Stimulated activated CD4-positive, alpha-beta T cell treated with anti-CD3 and anti-CD28 coated beads, Interleukin-15, amount 100 ng/mL, for 1 hour (primary cell): ENCODE data around the gene MRPS27.

ENCODE experiments used
- DNase-seq, 2 donors: peaks; one replicate each; pipeline ENCODE4 v3.0.0-alpha.2; 2020; ENCODE audit warnings: low read depth in 1 of 2, low spot score in 1 of 2

Gene MRPS27

DNA sequence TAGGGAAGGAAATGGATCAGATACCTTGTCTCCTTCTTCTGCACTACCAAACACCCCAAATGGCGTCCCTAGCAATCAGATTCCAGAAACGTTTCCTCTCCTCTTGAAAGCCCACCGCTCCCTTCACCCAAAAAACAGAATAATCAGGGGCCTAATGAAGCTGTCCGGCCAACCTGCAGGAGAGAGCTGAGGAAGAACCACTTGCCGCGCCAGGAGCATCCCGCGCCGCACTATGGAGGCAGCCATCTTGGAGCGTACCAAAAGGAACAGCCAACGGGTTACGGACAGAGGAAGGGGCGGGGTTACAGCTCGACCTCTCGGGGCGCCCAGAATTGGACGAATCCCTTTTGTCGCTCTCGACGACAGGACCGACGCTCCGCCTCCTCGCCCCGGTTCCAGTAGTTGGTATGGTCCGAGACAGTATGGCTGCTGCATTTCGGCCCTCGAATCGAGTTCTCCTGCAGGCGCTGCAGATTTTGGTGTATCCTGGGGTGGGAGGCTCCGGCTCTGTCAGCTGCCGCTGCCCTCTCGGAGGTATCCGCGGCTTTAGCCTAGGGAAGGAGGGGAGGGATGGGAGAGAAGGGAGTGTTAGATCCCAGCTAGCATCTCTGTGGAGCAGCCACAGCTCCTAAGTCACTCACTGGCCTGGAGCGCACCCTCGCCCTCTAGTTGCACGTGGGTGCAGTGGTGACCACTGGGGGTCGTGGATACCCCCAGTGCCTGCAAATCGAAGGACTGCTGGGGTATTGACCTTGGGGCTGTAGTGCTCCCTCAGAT lies at the start of gene MRPS27, which contains the start of gene PTCD2:
TSS of gene MRPS27 (minus strand) at position 265 of the 777 bp plus-strand sequence. CDS start at position 246, 19 bp downstream.
TSS of gene PTCD2 (plus strand) at position 398 of the 777 bp plus-strand sequence. CDS start at position 408, 10 bp downstream.
- peak; percentile 82 to 85 for DNase-seq

DNA sequence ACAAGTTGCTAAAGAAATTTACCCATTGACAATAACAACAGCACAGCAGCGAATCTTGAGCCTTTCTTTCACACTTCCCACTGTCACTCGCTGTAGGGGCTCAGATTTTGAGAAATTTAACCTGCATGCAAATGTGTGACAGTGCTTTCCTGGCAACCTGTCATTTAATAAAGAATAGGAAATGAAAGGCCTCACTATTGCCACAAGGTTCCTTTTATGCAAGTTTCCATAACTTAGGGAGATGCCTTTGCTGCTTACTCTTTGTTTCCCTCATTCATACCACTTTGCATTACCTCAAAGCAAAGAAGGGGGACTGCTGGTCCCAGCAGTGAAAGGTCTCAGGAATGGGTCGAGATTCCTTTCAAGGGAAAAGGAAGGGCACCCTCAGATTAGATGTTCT lies 49.7 kb upstream of the MRPS27 start:
- no peak for DNase-seq

DNA sequence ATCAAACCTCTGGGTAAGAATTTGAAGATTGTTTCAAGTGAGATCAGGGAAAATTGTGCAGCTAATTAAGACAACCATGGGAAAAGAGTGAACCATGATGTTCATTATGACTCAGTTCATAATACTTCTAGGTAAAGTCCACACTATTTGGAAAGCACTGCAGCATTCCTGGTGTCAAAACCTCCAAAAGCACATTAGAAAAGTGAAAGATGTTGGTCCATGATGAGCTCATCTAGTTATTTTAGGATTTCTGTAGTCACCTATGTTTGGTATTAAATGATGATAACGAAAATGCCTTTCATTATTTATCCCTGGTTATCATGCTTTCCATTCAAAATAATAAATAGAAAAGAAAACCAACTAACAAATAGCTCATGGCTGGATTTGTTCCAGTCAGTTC lies 49.3 kb upstream of the MRPS27 start:
- no peak for DNase-seq

DNA sequence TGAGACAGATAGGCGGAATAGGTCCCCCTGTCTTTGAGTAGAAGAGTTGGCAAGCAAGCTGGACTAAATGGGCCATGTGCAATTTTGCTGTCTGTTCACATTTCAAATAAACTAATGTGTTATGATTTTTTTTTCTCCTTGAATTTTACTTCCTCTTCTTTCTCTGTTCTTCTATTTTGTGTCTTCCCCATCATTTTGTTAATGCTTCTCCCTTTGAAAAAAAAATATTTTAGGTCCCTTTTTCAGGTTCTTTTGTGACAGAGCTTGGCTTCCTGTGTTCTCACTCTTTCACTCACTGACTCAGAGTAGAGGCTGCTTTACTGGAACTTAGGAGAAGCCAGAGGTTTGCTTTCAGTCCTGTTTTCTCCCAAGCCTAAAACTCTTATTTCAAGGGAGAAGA lies 48.2 kb upstream of the MRPS27 start:
- DNase-seq = no peak

DNA sequence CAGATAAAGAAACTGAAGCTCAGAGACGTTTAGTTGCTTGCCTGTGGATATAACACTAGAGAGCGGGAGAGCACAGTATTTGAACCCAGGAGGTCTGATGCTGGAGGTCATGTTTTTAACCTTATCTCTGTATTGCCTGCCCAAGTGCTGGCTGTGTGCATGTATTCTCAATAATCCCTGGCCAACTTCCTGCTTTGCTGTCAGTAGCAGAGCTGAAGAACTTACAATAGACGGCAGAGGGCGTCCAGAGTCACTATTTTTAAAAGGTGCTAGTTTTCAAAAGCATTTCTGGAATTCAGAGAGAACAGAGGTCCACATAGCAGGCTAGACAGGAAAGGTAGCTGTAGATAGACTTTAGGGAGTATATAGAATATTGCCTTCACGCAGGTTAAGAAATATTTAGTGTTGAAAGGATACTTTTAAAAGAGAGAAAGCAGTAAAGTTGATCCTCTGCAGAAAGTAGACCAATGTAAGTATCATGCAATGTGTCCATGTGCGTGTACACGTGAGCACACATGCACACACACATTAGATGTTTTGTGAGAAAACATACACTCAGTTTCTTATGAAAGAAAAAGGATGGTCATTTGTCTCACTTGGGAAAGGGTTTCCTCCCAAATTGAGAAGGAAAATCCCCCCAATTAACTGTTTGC lies 46.4 kb upstream of the MRPS27 start:
- no peak for DNase-seq

DNA sequence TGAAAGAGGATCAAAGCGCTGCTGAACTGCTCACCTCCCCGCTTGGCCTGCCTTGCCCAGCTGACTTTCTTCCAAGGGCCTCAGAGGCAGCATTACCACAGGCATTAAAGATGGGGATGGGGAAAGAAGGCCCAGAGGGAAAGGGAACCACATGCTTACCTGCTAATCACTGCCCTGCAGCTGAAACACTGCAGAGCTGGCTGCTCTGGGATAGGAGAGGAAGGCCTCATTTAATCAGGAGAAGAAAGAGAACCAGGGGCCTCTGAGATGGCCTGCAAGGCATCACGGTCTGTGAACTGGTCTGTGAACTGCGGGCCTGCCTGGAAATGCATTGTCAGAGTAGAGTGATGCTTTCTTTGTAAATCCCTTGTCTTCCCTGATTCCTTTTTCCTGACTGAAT lies 44.9 kb upstream of the MRPS27 start:
- DNase-seq = no peak

DNA sequence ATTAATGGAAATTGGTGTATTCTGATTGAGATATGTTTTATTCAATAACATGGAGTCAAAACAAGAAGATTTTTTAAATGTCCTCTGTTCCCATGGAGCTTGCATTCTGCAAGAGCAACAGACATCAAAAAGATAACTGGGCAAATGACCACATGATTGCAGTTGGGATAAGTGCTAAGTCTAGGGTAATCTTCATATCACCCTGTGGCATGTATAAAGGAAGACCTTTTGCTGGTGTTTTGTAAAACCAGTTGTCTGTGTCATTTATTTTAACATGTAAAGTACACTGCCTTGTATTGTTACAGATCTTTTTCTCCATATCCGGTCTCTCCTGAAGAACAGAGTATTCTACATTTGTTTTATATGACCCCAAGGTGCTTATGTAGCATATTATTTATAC lies 44.1 kb upstream of the MRPS27 start:
- no peak for DNase-seq

DNA sequence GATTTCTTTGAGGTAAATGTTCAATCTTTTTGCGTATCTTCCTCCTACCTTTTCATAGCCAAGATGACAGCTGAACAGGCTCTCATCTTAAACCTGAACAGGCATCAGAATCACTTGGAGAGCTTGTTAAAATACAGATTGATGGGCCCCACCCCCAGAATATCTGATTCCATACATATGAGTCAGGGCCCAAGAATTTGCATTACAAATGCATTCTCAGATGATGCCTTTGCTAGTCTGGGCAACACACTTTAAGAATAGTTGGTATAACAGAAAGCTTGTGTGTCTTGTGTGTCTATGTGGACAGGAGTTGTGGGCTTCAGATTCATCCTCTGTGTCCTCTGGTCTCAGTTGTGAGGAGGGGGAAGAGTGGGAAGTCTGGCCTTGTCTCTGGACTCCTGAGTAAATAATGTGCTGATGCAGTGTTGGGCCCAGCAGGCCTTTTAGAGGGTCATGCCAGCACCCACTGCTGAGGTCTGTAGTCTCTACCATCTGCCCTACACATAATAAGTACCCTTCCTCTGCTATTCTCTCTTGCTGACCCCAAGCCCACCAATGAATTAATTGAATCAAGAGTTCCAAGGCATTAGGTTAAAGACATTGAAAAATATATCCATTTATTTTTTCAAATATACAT lies 43.2 kb upstream of the MRPS27 start:
- DNase-seq = no peak

DNA sequence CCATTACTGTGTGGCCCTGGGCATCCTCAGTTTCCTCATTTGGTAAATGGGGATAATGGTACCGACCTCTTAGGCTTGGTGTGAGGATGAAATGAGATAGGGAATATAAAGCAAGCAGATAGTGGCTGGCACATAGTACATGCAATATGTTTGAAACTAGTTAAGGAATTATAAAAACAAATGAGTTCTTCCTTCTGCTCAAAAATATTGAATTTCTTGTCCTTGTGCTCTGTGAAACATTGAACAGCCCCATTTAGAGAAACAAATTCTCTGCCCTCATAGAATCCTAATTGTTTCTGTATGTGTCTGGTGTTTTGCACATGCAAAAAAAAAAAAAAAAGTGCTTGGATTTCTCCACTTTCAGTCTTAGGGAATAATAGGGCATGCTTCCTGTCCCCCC lies 39.8 kb upstream of the MRPS27 start:
- DNase-seq = no peak

DNA sequence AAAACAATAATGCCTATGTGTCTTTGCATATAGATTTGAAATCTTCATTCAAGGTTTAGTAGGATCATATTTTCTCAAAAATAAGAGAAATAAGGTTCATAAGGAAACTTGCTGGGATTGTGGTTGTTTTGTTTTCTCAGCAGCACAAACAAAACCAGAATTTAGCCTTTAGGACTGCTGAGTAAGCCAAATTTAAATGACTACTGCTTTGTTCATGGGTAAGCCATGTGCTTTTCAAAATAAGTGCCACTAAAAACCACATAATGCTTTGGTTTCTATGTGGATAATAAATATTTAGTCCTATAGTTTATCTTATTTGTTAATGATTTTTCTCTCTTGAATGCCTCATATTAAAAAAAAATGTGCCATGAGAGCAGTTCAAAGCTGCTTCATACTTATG lies 38.9 kb upstream of the MRPS27 start:
- DNase-seq = no peak

DNA sequence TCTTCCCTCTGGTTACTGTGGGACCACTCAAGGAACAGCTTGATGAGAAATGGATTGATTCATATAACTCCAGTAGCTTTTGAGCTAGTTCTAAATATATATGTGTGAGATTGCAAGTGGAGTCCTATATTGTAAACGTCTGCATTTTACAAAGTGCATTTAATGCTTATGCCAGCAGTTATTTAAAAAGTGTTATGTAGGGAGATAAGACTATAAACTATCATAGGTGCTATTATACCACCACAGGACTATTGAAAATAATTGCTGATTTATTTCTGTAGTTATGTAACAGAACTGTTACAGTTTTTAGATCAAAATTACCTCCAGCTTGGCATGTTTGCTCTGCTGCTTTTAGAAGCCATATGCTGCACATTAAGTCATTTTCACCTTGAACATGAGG lies 36.3 kb upstream of the MRPS27 start:
- no peak for DNase-seq

DNA sequence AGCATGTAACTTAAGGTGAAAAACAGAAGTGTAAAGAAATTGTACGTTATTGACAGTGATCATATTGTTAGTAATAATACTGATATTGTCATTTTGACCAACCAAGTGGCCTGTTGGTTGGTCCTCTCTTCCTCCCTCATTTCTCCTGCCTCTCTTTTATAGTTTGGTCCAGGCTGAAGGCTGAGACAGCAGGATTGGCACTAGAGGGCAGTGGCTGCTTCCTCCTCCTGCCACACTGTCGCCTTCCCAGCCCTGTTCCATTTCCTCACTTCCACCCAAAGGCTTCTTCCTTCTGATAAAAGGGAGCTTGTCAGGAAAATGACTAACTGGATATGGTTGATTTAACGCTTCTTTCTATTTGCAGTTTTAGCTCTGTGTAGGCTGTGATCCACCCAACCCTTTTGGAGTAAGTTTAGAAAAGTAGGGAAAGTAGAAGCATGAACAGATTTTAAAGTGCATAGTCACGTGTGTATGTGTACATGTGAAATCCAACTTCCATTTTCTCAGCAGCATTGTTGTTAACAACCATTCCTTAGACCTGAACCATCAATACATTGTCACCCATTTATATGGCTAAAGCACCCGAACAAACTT lies 35.8 kb upstream of the MRPS27 start:
- DNase-seq = no peak

DNA sequence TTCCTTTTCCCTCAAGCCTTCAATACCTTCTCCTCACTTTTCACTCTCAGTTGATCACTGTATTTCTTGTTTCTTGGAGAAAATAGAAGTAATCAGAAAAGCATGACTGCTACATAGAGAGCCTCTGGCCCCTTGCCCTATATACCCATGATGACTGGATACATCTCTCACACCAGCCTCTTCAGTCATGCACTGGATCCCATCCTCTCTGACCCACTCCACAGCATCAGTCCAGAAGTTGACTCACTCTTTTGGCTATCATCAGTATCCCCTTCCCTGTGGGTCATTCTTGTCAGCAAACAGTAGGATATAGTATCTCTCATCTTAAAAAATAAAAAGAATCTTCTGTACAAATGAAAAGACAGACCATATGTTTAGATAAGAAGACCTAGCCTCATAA lies 33.0 kb upstream of the MRPS27 start:
- no peak for DNase-seq

DNA sequence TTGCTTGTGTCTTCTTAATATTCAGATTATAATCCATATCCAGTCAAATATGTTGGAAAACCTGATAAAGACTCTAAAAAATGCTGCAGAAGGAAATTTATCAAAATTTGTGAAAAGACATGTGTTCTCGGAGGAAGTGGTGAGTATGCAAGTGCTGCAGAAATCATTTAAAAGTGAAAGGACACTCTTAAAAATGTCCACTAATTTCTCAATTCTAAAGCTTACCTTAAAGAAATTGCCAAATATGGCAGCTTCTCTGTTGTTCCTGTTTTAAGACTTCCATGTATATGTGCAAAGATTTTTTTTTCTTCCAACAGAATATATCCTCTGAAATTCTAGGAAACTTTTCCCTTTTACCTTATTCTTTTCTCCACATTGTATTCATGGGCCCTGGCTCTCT lies 32.6 kb upstream of the MRPS27 start:
- DNase-seq = no peak

DNA sequence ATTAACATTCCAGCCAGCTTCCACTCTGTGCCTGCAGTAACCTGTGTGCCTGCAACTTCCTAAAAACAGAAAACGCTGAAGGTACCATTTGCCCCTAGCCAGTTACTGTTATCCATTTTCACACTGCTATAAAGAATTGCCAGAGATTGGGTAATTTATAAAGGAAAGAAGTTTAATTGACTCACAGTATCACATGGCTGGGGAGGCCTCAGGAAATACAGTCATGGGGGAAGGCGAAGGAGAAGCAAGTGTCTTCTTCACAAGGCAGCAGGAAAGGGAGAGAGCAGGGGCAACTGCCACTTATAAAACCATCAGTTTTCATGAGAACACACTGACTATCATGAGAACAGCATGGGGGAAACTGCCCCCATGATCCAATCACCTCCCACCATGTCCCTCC lies 31.3 kb upstream of the MRPS27 start:
- DNase-seq = no peak

DNA sequence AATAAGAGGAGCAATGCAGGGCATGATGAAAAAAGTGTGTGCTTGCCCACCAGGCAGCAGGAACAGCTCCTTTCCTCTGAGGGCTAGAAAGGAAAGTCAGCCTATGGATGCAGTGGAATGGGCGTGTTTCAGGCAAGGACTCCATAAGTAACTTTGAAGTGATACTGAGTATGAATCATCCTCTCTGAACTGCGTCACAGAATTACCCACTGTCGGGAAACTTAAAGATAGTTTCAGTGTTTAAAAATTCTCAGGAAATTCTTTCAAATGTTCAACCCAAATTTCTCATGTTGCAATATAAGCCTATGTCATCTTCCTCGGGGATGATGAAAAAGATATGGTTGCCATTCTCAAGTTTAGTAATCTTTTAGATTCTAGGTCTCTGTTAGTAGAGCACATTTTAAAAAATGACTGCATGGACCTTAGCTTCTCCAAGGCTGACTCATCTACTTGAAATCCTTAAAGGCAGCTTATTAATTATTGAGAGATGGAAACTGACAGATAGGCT lies 27.8 kb upstream of the MRPS27 start:
- DNase-seq = no peak

DNA sequence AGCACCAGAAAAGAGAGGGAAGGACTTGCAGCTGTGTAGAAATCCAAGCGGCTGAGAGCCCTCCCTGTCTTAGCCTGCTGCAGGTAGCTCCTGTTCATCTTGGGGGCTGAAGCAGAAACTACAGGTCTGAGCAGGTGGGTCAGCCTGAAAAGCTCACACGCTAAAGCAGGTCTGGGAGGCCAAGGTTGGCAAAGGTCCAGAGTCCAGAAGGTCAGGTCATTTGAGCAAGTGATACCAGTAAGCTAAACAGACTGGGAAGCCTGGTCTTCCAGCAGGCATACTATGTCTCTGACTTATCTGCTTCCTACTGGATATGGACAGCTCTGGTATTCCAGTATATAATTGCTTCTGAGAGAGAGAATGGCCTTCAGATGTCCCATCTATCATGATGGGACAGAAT lies 26.4 kb upstream of the MRPS27 start:
- DNase-seq = no peak

DNA sequence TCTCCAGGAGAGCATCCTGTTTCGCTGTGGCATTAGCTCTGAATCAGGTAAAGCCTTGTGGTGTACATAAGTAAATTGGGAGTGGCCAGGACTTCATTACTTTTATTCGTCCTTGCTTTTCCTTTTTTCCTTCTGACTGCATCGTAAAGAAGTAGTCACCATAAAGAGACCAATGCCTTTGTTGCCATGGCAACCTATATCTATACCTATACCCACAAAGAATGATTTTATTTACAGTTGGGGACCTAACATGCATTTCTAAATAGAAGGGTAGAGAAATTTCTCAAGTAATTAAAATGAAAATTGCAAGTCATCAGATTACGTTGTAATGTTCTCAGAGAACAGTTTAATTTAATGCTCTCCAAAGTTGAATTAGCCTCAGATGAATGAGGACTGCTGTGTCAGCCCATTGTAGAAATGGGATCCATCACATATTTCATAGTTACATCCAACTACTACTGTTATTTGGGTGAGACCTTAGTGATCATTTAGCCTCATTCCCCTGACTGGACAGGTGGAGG lies 18.7 kb upstream of the MRPS27 start:
- no peak for DNase-seq

DNA sequence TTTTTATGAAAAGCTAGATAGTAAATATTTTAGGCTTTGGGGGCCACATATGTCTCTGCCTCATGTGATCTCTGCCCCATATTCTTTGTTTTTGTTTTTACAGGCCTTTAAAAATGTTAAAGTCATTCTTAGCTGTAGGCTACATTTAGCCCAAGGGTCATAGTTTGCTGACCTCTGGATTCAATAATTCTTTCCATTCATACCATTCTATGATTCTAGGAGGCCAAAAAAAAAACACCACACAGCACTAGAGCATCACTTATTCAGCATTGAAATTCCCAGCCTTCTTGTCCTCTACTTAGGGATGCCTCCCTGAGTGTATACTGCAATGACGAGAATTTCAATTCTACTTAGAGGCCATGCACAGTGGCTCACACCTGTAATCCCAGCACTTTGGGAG lies 17.1 kb upstream of the MRPS27 start:
- no peak for DNase-seq

DNA sequence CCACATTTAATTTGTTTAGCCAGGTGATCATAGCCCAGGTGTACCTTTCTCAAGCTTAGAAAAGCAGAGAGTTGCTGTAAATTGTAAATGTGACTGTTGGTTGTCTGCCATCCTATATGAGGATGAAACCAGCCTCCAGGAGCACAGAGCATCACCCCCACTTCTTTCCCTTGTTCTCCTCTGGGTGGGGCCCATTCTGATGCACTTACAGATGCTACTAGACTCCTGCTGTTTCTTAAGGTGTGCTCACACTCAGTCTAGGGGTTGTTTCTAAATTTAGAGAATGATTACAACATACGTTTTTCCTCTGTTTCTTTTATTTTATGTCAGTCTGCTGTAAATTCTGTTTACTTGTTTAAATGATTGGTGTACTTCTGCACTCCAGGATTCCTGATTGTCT lies 10.7 kb upstream of the MRPS27 start:
- DNase-seq = no peak

DNA sequence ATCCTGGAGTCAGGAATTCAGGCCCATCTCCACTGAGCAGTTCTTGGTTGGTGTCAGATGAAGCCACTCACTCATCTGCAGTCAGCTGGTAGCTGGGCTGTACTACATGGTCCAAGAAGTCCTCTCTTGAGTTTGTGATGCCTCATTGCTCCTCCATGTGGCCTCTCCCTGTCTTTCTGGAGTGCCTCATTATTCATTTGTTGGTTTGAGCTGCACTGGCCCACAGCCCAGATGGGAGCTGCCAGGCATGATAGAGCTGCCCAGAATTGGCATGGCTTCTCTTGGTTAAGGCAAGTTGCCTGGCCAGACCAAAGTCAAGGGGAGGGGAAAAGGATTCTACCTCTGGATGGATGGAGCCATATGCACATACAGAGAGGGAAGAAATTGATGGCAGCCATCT lies 8.1 kb upstream of the MRPS27 start:
- no peak for DNase-seq

DNA sequence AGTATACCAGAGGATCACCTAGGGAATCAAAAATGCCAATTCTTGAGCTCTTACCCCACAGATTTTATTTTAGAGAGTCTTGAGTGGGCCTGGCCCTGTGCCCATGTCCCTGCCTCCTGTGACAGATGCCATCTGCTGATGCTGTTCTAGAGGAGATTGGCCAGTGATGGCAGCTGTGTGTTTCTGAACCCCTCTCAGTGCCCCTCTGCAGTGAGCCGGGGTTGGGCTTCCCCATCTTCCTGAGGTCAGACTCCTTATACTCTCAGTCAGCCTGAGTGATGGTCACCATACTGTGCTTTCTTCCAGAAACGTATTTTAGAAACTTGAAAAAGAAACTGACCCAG lies 6.2 kb upstream of the MRPS27 start:
- DNase-seq = no peak
